A673 (cell line): ENCODE measurements around the gene ARHGAP26. TPM values are rescaled to one million over a fixed set of nuclear protein-coding genes. Genes with fewer than 3 reads are reported as not detected.

Experiments
- BruUV-seq: library from RNA; stranded (reverse); fragments of 400-500 nt; replicated peaks from 2 replicates; lab custom pipeline; 2021; lab: Mats Ljungman, UMichigan
- CTCF ChIA-PET: fragments of 300-600 bp; sonication (Branson Sonifier 250); formaldehyde crosslinking; loops from one replicate; lab custom pipeline; 2022; ENCODE audit warnings: antibody characterized with exemption; lab: Charles Lee
- POLR2A ChIA-PET: fragments of 300-600 bp; sonication (Branson Sonifier 250); formaldehyde crosslinking; loops from one replicate; lab custom pipeline; 2022; ENCODE audit warnings: antibody characterized with exemption; ENCODE audit not compliant: low non-redundant PET; lab: Charles Lee
- DNase-seq: peaks from one replicate; pipeline ENCODE4 v3.0.0-alpha.2; 2015; ENCODE audit warnings: low spot score
- H3K27ac ChIP-seq: fragments of 200-600 bp; sonication (generic); 2 replicates; pipeline ENCODE4 v1.5.1; 2016; ENCODE audit warnings: mixed run types, low read depth, mild to moderate bottlenecking, mixed read lengths, antibody characterized with exemption, low read length; ENCODE audit not compliant: poor library complexity, severe bottlenecking
- H3K27me3 ChIP-seq: fragments of 200-600 bp; sonication (generic); replicated peaks from 2 replicates; pipeline ENCODE4 v1.6.1; 2017; ENCODE audit warnings: mixed run types, low read depth, mild to moderate bottlenecking, mixed read lengths, antibody characterized with exemption, low read length; ENCODE audit not compliant: insufficient read depth, poor library complexity
- H3K36me3 ChIP-seq: fragments of 200-600 bp; sonication (generic); 2 replicates; pipeline ENCODE4 v1.6.1; 2016; ENCODE audit warnings: mixed run types, mild to moderate bottlenecking, mixed read lengths, antibody characterized with exemption, low read length; ENCODE audit not compliant: insufficient read depth, poor library complexity, severe bottlenecking
- H3K4me1 ChIP-seq: fragments of 200-600 bp; sonication (generic); 2 replicates; pipeline ENCODE4 v1.6.1; 2017; ENCODE audit warnings: mixed run types, mild to moderate bottlenecking, mixed read lengths, antibody characterized with exemption, low read length; ENCODE audit not compliant: insufficient read depth, poor library complexity, severe bottlenecking
- H3K4me3 ChIP-seq: fragments of 200-600 bp; sonication (generic); 2 replicates; pipeline ENCODE4 v1.5.1; 2016; ENCODE audit warnings: low read depth, mixed run types, mild to moderate bottlenecking, mixed read lengths, low read length; ENCODE audit not compliant: poor library complexity, severe bottlenecking
- H3K9me3 ChIP-seq: fragments of 200-600 bp; sonication (generic); 2 replicates; pipeline ENCODE4 v1.6.1; 2016; ENCODE audit warnings: mixed run types, low read depth, mild to moderate bottlenecking, mixed read lengths, antibody characterized with exemption, low read length; ENCODE audit not compliant: poor library complexity, severe bottlenecking
- EZH2 ChIP-seq: fragments of 200-600 bp; sonication (generic); IDR thresholded peaks from 2 replicates; pipeline ENCODE4 v1.6.1; 2017; ENCODE audit warnings: borderline replicate concordance, low read depth, mild to moderate bottlenecking, mixed read lengths, antibody characterized with exemption, low read length; ENCODE audit not compliant: poor library complexity, severe bottlenecking
- intact Hi-C: fragments of 100-400 bp; cut with micrococcal nuclease; formaldehyde crosslinking; loops from one replicate; pipeline ENCODE4 v1.10.0; 2022; ENCODE audit not compliant: unreplicated experiment
- total RNA-seq: library from RNA; stranded (reverse); gene quantifications from 2 replicates; pipeline ENCODE4 v1.2.3, GENCODE V29; 2021
- TF ChIP-seq, protein P1 (sequence below): fragments of 300-800, 200-600 bp; sonication (generic); conservative IDR thresholded peaks from 2 replicates; pipeline ENCODE4 v1.5.1; 2017; ENCODE audit warnings: low read depth, mild to moderate bottlenecking, antibody characterized with exemption, low read length, moderate library complexity, mixed read lengths

The ARHGAP26 gene
- total RNA-seq, 1 experiment from 2014 or later = 25.5 TPM

DNA sequence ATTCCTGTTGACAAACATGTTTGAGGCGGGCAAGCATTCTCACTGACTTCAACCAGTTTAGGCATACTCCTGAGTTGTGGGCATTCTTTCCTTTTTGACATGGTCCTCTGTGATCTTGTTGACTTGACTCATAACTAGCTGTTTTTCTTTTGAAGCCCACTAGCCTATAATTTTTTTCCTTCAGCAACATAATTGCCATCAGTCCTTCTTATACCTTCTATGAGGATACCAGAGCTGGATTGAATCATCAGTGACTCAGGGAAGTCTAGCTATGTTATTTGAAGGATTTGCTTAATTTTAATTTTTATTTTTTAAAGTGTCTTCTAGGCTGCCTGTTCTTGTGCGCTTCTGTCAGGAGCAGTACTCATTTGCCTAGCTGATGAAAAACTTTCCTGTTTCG lies 373.8 kb downstream of the ARHGAP26 start:
- intact Hi-C loops = no loop called here
- no peaks in the 10 kb centered on the region for H3K36me3 ChIP-seq
- no TSS peak for BruUV-seq
- ChIA-PET CTCF (no interaction called here), POLR2A (no interaction called here)
- H3K9me3 ChIP-seq = no peaks in the 10 kb centered on the region
- no peaks in the 10 kb centered on the region for H3K4me1 ChIP-seq
- DNase-seq = no peak
- no peak overlapping the region for H3K27ac ChIP-seq
- TF ChIP-seq, protein P1, sequence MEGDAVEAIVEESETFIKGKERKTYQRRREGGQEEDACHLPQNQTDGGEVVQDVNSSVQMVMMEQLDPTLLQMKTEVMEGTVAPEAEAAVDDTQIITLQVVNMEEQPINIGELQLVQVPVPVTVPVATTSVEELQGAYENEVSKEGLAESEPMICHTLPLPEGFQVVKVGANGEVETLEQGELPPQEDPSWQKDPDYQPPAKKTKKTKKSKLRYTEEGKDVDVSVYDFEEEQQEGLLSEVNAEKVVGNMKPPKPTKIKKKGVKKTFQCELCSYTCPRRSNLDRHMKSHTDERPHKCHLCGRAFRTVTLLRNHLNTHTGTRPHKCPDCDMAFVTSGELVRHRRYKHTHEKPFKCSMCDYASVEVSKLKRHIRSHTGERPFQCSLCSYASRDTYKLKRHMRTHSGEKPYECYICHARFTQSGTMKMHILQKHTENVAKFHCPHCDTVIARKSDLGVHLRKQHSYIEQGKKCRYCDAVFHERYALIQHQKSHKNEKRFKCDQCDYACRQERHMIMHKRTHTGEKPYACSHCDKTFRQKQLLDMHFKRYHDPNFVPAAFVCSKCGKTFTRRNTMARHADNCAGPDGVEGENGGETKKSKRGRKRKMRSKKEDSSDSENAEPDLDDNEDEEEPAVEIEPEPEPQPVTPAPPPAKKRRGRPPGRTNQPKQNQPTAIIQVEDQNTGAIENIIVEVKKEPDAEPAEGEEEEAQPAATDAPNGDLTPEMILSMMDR = no peak
- no peak for TF ChIP-seq EZH2
- H3K27me3 ChIP-seq = no peaks in the 10 kb centered on the region
- no peak overlapping the region for H3K4me3 ChIP-seq

- H3K4me1 ChIP-seq = no peaks in the 10 kb centered on the region
- no peak overlapping the region for H3K4me3 ChIP-seq
- no TSS peak for BruUV-seq
- H3K36me3 ChIP-seq = no peaks in the 10 kb centered on the region
- H3K27ac ChIP-seq = no peak overlapping the region
- H3K9me3 ChIP-seq = no peaks in the 10 kb centered on the region
- intact Hi-C loops = no loop called here
- ChIA-PET POLR2A (no interaction called here), CTCF (no interaction called here)
- no peaks in the 10 kb centered on the region for H3K27me3 ChIP-seq
- TF ChIP-seq, protein P1 = no peak
- no peak for TF ChIP-seq EZH2
- no peak for DNase-seq
Measured at GRCh38 chr5:143145243-143146160, 375.3 kb downstream of the ARHGAP26 start.

DNA sequence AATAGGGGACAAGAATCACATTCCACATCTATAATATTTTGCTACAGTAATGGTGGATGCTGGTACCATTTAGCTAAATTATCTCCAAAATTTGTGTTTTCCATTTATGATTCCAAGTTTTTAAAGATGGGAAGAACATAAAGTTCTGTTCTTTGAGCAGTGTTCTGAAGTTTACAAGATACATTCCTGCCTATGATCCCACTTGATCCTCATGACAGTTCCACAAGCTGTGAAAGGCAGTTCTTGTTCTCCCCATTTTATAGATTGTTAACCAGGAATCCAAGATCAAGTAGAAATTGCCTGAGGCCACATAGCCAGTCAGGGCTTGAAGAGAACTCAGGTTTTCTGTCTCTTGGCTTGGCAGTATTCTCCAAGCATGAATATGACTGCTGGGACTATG lies 376.0 kb downstream of the ARHGAP26 start:
- CTCF ChIA-PET = no interaction called here
- DNase-seq = no peak
- Histone ChIP-seq H3K9me3 (no peaks in the 10 kb centered on the region), H3K27ac (no peak overlapping the region), H3K4me1 (no peaks in the 10 kb centered on the region), H3K4me3 (no peak overlapping the region), H3K36me3 (no peaks in the 10 kb centered on the region), H3K27me3 (no peaks in the 10 kb centered on the region)
- POLR2A ChIA-PET = no interaction called here
- no TSS peak for BruUV-seq
- TF ChIP-seq, protein P1 = no peak
- no peak for TF ChIP-seq EZH2
- intact Hi-C loops = no loop called here
